Neural cell (in vitro differentiated cells): ENCODE measurements around the gene TPD52L1. TPM values are rescaled to one million over a fixed set of nuclear protein-coding genes. Genes with fewer than 3 reads are reported as not detected.

Source experiments
- H2AFZ ChIP-seq: fragments of 200-600, 300-800 bp; sonication (generic), shearing (Covaris generic); 2 replicates; pipeline ENCODE4 v1.6.0; 2014; ENCODE audit warnings: low read depth, mild to moderate bottlenecking, antibody characterized with exemption, low read length, moderate library complexity
- H3F3A ChIP-seq: fragments of 200-600 bp; shearing (Covaris generic); 2 replicates; pipeline ENCODE4 v1.6.1; 2016; ENCODE audit warnings: mild to moderate bottlenecking, moderate library complexity, mixed read lengths, antibody characterized with exemption, low read length; ENCODE audit not compliant: insufficient read depth, poor library complexity, severe bottlenecking
- H3K27ac ChIP-seq: fragments of 200-600, 300-800 bp; sonication (generic), shearing (Covaris generic); 2 replicates; pipeline ENCODE4 v1.5.1; 2014; ENCODE audit warnings: mild to moderate bottlenecking, low read length, moderate library complexity
- H3K27me3 ChIP-seq: fragments of 300-800, 200-600 bp; sonication (generic), shearing (Covaris generic); 2 replicates; pipeline ENCODE4 v1.6.0; 2014; ENCODE audit warnings: mild to moderate bottlenecking, low read depth, low read length, moderate library complexity; ENCODE audit not compliant: insufficient read depth
- H3K36me3 ChIP-seq: fragments of 300-800, 200-600 bp; sonication (generic), shearing (Covaris generic); 2 replicates; pipeline ENCODE4 v1.5.1; 2014; ENCODE audit warnings: mild to moderate bottlenecking, antibody characterized with exemption, low read length, moderate library complexity; ENCODE audit not compliant: insufficient read depth
- H3K4me2 ChIP-seq: fragments of 300-800, 200-600 bp; sonication (generic), shearing (Covaris generic); 2 replicates; pipeline ENCODE4 v1.6.0; 2014; ENCODE audit warnings: mild to moderate bottlenecking, low read length
- H3K4me3 ChIP-seq: fragments of 300-800, 200-600 bp; sonication (generic), shearing (Covaris generic); 2 replicates; pipeline ENCODE4 v1.5.1; 2014; ENCODE audit warnings: mild to moderate bottlenecking, low read length, moderate library complexity
- H3K79me2 ChIP-seq: fragments of 200-600 bp; shearing (Covaris generic); replicated peaks from 2 replicates; pipeline ENCODE4 v1.6.0; 2014; ENCODE audit warnings: mild to moderate bottlenecking, low read length, moderate library complexity; ENCODE audit not compliant: insufficient read depth
- H3K9ac ChIP-seq: fragments of 300-800, 200-600 bp; sonication (generic), shearing (Covaris generic); 2 replicates; pipeline ENCODE4 v1.6.1; 2016; ENCODE audit warnings: mild to moderate bottlenecking, low read length, mixed read lengths
- H3K9me2 ChIP-seq: fragments of 200-600 bp; shearing (Covaris generic); 2 replicates; pipeline ENCODE4 v1.6.1; 2016; ENCODE audit warnings: mild to moderate bottlenecking, low read length, mixed read lengths; ENCODE audit not compliant: insufficient read depth
- H3K9me3 ChIP-seq: fragments of 200-600, 300-800 bp; sonication (generic), shearing (Covaris generic); 2 replicates; pipeline ENCODE4 v1.6.1; 2016; ENCODE audit warnings: mild to moderate bottlenecking, mixed run types, low read length, moderate library complexity, mixed read lengths
- H4K20me1 ChIP-seq: fragments of 200-600 bp; shearing (Covaris generic); 2 replicates; pipeline ENCODE4 v1.6.1; 2016; ENCODE audit warnings: mild to moderate bottlenecking, mixed run types; ENCODE audit not compliant: insufficient read depth
- EP300 ChIP-seq: fragments of 450-650 bp; conservative IDR thresholded peaks from 2 replicates; pipeline ENCODE4 v1.6.1; 2014; ENCODE audit warnings: antibody characterized with exemption, mild to moderate bottlenecking, moderate library complexity; ENCODE audit not compliant: poor library complexity, severe bottlenecking
- EZH2 ChIP-seq: fragments of 200-600, 300-800 bp; shearing (Covaris generic), sonication (generic); IDR thresholded peaks from 2 replicates; pipeline ENCODE4 v1.6.1; 2014; ENCODE audit warnings: antibody characterized with exemption, low read length, borderline replicate concordance, mild to moderate bottlenecking; ENCODE audit not compliant: insufficient read depth, poor library complexity, severe bottlenecking
- MXI1 ChIP-seq: fragments of 450-650 bp; conservative IDR thresholded peaks from 2 replicates; pipeline ENCODE4 v1.6.1; 2014; ENCODE audit warnings: antibody characterized with exemption, mild to moderate bottlenecking; ENCODE audit not compliant: poor library complexity, severe bottlenecking
- POLR2AphosphoS5 ChIP-seq: IDR thresholded peaks from 2 replicates; pipeline ENCODE4 v1.6.1; 2012
- RAD21 ChIP-seq: fragments of 450-650 bp; conservative IDR thresholded peaks from 2 replicates; pipeline ENCODE4 v1.6.1; 2014; ENCODE audit warnings: antibody characterized with exemption, mild to moderate bottlenecking, moderate library complexity
- SMC3 ChIP-seq: fragments of 450-650 bp; conservative IDR thresholded peaks from 2 replicates; pipeline ENCODE4 v1.6.1; 2014; ENCODE audit warnings: antibody characterized with exemption, mild to moderate bottlenecking, moderate library complexity; ENCODE audit not compliant: poor library complexity
- polyA plus RNA-seq: library from polyadenylated mRNA; depleted of rRNA; stranded (reverse); fragments of >200 nt; gene quantifications from 2 replicates; pipeline ENCODE4 v1.2.3, GENCODE V29; 2014
- TF ChIP-seq, protein P1 (sequence below): fragments of 450-650 bp; IDR thresholded peaks from 2 replicates; pipeline ENCODE4 v1.5.1; 2014; ENCODE audit warnings: antibody characterized with exemption, mild to moderate bottlenecking, moderate library complexity; ENCODE audit not compliant: poor library complexity, severe bottlenecking
- TF ChIP-seq, protein P2 (sequence below): IDR thresholded peaks from 2 replicates; pipeline ENCODE4 v1.6.1; 2012; ENCODE audit warnings: borderline replicate concordance

TPD52L1 gene
- polyA plus RNA-seq, 1 donor from 2014 or later = 8.9 TPM

GRCh38 chr6:125267806-125268523 lies 114.4 kb downstream of the TPD52L1 start:
- H4K20me1 ChIP-seq = no peaks in the 10 kb centered on the region
- H3K9me3 ChIP-seq = no peaks in the 10 kb centered on the region
- no peak overlapping the region for H3K4me2 ChIP-seq
- H3K36me3 ChIP-seq = no peaks in the 10 kb centered on the region
- no peaks in the 10 kb centered on the region for H3K9me2 ChIP-seq
- TF ChIP-seq, protein P1, sequence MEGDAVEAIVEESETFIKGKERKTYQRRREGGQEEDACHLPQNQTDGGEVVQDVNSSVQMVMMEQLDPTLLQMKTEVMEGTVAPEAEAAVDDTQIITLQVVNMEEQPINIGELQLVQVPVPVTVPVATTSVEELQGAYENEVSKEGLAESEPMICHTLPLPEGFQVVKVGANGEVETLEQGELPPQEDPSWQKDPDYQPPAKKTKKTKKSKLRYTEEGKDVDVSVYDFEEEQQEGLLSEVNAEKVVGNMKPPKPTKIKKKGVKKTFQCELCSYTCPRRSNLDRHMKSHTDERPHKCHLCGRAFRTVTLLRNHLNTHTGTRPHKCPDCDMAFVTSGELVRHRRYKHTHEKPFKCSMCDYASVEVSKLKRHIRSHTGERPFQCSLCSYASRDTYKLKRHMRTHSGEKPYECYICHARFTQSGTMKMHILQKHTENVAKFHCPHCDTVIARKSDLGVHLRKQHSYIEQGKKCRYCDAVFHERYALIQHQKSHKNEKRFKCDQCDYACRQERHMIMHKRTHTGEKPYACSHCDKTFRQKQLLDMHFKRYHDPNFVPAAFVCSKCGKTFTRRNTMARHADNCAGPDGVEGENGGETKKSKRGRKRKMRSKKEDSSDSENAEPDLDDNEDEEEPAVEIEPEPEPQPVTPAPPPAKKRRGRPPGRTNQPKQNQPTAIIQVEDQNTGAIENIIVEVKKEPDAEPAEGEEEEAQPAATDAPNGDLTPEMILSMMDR = no peak
- TF ChIP-seq SMC3 (no peak), POLR2AphosphoS5 (no peak), EZH2 (no peak), EP300 (no peak), MXI1 (no peak), RAD21 (no peak)
- TF ChIP-seq, protein P2, sequence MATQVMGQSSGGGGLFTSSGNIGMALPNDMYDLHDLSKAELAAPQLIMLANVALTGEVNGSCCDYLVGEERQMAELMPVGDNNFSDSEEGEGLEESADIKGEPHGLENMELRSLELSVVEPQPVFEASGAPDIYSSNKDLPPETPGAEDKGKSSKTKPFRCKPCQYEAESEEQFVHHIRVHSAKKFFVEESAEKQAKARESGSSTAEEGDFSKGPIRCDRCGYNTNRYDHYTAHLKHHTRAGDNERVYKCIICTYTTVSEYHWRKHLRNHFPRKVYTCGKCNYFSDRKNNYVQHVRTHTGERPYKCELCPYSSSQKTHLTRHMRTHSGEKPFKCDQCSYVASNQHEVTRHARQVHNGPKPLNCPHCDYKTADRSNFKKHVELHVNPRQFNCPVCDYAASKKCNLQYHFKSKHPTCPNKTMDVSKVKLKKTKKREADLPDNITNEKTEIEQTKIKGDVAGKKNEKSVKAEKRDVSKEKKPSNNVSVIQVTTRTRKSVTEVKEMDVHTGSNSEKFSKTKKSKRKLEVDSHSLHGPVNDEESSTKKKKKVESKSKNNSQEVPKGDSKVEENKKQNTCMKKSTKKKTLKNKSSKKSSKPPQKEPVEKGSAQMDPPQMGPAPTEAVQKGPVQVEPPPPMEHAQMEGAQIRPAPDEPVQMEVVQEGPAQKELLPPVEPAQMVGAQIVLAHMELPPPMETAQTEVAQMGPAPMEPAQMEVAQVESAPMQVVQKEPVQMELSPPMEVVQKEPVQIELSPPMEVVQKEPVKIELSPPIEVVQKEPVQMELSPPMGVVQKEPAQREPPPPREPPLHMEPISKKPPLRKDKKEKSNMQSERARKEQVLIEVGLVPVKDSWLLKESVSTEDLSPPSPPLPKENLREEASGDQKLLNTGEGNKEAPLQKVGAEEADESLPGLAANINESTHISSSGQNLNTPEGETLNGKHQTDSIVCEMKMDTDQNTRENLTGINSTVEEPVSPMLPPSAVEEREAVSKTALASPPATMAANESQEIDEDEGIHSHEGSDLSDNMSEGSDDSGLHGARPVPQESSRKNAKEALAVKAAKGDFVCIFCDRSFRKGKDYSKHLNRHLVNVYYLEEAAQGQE = no peak
- no peak overlapping the region for H3K27ac ChIP-seq
- H3K4me3 ChIP-seq = no peak overlapping the region
- no peaks in the 10 kb centered on the region for H3K27me3 ChIP-seq
- no peaks in the 10 kb centered on the region for H3F3A ChIP-seq
- no peak overlapping the region for H3K9ac ChIP-seq
- H3K79me2 ChIP-seq = no peaks in the 10 kb centered on the region
- no peak overlapping the region for H2AFZ ChIP-seq

DNA sequence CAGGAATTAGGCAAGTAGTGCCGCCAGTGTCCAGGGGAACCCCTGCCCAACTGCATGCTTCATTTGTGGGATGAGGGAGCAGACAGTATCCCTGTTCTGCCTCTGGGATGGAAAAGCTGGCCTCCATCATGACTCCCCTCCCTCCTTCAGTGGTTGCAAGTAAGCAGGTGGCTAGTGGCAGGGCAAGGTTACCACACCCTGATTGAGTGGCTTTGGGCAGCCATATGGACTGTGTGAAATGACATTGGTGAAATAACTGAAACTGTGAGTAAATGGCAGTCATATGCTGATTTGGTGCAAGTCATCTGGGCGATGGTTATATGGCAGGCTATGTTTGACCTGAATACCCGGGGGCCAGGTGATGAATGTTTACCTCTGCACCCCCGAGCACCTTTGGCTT lies 115.2 kb downstream of the TPD52L1 start:
- Histone ChIP-seq H2AFZ (no peak overlapping the region), H3K27me3 (no peaks in the 10 kb centered on the region), H3K4me2 (no peak overlapping the region), H3K4me3 (no peak overlapping the region), H3K36me3 (no peaks in the 10 kb centered on the region), H3F3A (no peaks in the 10 kb centered on the region), H3K9ac (no peak overlapping the region), H4K20me1 (no peaks in the 10 kb centered on the region), H3K27ac (no peak overlapping the region), H3K9me3 (no peaks in the 10 kb centered on the region), H3K9me2 (no peaks in the 10 kb centered on the region), H3K79me2 (no peaks in the 10 kb centered on the region)
- TF ChIP-seq RAD21 = no peak
- TF ChIP-seq MXI1 = no peak
- TF ChIP-seq, protein P2 = no peak
